Progenitor cell of endocrine pancreas (in vitro differentiated cells): ENCODE results near the gene RBM26. TPM values are rescaled to one million over a fixed set of nuclear protein-coding genes. Genes with fewer than 3 reads are reported as not detected.

Experiments
- DNase-seq: peaks from one replicate; pipeline ENCODE4 v3.0.0; 2021; ENCODE audit warnings: low spot score; ENCODE audit not compliant: unreplicated experiment
- H3K27ac Mint-ChIP-seq: 2 replicates; pipeline ENCODE4 v1.8.0; 2021; ENCODE audit warnings: mild to moderate bottlenecking, moderate library complexity, mixed read lengths
- H3K27me3 Mint-ChIP-seq: 2 replicates; pipeline ENCODE4 v1.8.0; 2021; ENCODE audit warnings: mixed read lengths
- H3K36me3 Mint-ChIP-seq: 2 replicates; pipeline ENCODE4 v1.8.0; 2022; ENCODE audit warnings: mixed read lengths; ENCODE audit not compliant: insufficient read depth
- H3K4me1 Mint-ChIP-seq: 2 replicates; pipeline ENCODE4 v1.8.0; 2021; ENCODE audit warnings: low read depth, mixed read lengths
- H3K4me3 Mint-ChIP-seq: 2 replicates; pipeline ENCODE4 v1.8.0; 2021; ENCODE audit warnings: low read depth, mild to moderate bottlenecking, moderate library complexity, mixed read lengths
- H3K9me3 Mint-ChIP-seq: 2 replicates; pipeline ENCODE4 v1.8.0; 2021; ENCODE audit warnings: low read depth, mixed read lengths
- total RNA-seq: library from RNA; stranded (reverse); gene quantifications from 2 replicates; pipeline ENCODE4 v1.2.1, GENCODE V29; 2021
- TF ChIP-seq, protein P1 (sequence below): fragments of 200-600 bp; sonication (generic); IDR thresholded peaks from one replicate; pipeline ENCODE4 v1.5.0; 2021; ENCODE audit warnings: antibody characterized with exemption, mild to moderate bottlenecking; ENCODE audit not compliant: unreplicated experiment

RBM26 gene
- total RNA-seq, 1 donor from 2014 or later = 81.2 TPM

DNA sequence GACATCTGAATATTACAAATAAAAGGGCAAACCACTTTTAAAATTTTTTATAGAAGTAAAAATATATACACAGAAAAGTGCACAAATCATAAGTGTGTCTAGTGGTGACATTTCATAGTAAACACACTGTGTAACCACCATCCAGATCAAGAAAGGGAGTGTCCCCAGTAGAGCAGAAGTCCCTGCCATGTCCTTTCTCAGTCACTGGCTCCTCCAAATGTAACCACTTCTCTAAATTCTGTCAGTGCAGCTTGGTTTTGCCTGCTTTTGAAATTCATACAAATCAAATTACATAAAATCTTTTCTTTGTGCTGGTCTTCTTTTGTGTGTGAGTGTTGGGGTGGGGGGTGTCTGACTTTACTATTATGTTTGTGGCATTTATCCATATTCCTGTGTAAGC lies 116.5 kb downstream of the RBM26 start:
- TF ChIP-seq, protein P1, sequence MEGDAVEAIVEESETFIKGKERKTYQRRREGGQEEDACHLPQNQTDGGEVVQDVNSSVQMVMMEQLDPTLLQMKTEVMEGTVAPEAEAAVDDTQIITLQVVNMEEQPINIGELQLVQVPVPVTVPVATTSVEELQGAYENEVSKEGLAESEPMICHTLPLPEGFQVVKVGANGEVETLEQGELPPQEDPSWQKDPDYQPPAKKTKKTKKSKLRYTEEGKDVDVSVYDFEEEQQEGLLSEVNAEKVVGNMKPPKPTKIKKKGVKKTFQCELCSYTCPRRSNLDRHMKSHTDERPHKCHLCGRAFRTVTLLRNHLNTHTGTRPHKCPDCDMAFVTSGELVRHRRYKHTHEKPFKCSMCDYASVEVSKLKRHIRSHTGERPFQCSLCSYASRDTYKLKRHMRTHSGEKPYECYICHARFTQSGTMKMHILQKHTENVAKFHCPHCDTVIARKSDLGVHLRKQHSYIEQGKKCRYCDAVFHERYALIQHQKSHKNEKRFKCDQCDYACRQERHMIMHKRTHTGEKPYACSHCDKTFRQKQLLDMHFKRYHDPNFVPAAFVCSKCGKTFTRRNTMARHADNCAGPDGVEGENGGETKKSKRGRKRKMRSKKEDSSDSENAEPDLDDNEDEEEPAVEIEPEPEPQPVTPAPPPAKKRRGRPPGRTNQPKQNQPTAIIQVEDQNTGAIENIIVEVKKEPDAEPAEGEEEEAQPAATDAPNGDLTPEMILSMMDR = no peak
- Mint-ChIP-seq H3K27ac (no peak overlapping the region), H3K9me3 (peaks cover 3% of the 10 kb centered on the region), H3K4me1 (peaks cover 6% of the 10 kb centered on the region), H3K27me3 (peaks cover 5% of the 10 kb centered on the region), H3K4me3 (no peak overlapping the region), H3K36me3 (no peaks in the 10 kb centered on the region)
- no peak for DNase-seq

DNA sequence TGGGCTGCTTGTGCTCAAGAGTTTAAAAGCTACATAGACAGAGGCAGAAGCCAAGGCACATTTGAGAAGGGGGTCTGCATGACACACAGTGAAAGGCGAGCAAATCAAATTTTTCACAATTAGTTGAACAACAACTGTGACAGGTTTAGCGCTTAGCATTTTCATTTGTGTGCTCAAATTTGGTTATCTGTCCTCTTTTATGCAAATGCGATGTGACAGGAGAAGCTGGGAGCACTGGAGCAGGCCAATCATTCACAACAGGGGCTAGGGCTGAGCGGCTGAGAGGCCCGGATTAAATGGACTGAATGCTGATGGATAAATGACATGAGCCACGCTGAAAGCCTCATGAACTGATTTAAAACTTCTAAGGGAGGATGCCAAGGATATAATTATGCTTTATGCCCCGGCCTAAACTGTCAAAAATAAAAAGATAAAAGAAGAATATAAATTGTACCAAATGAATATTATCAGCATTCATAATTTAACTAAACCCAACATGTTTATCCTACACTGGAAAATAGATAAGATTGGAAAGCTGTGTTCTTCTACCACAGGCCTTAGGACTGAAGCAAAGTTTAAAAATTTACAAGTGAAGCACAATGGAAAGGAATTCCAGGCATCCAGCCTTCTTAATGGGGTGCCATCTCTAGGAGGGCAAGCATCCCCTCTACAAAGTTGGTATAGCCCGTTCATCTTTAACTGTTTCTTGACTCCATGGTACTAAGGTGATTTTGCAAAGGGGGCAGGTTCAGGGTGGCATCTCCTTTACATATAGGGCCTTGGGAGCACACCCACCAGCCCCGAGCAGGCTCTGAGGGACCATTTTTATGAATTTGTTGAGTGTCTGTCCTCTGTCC lies 117.9 kb downstream of the RBM26 start:
- H3K27ac Mint-ChIP-seq = no peak overlapping the region
- peaks cover 6% of the 10 kb centered on the region for H3K4me1 Mint-ChIP-seq
- no peak overlapping the region for H3K4me3 Mint-ChIP-seq
- peaks cover 3% of the 10 kb centered on the region for H3K9me3 Mint-ChIP-seq
- peaks cover 5% of the 10 kb centered on the region for H3K27me3 Mint-ChIP-seq
- no peak for DNase-seq
- no peaks in the 10 kb centered on the region for H3K36me3 Mint-ChIP-seq
- TF ChIP-seq, protein P1 = no peak

DNA sequence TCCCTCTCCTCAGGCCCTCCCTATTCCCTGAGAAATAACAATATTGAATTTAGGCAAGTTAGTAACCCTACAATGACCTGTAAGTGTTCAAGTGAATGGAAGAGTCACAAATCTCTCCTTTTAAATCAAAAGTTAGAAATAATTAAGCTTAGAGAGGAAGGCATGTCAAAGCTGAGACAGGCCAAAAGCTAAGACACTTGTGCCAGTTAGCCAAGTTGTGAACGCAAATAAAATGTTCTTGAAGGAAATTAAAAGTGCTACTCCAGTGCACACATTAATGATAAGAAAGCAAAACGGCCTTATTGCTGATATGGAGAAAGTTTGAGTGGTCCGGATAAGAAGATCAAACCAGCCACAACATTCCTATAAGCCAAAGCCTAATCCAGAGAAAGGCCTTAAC lies 120.9 kb downstream of the RBM26 start:
- TF ChIP-seq, protein P1 = no peak
- no peak for DNase-seq
- Mint-ChIP-seq H3K4me3 (no peak overlapping the region), H3K27ac (no peak overlapping the region), H3K27me3 (peaks cover 2% of the 10 kb centered on the region), H3K36me3 (no peaks in the 10 kb centered on the region), H3K9me3 (peaks cover 3% of the 10 kb centered on the region), H3K4me1 (peaks cover 6% of the 10 kb centered on the region)

DNA sequence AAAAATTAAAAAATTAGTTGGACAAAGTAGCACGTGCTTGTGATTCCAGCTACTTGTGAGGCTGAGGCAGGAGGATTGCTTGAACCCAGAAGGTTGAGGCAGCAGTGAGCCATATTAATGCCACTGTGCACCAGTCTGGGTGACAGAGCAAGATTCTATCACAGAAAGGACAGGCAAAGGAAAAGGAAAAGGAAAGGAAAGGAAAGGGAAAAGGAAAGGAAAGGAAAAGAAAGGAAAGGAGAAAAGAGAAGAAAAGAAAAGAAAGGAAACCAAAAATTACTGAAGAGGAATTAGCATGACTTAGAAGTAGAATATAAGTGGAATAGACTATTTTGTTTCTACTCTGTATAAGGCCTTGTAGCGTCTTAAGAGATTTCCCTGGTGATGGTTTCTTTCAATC lies 122.3 kb downstream of the RBM26 start:
- Mint-ChIP-seq H3K27me3 (peaks cover 2% of the 10 kb centered on the region), H3K4me1 (peaks cover 6% of the 10 kb centered on the region), H3K9me3 (peaks cover 3% of the 10 kb centered on the region), H3K36me3 (no peaks in the 10 kb centered on the region), H3K27ac (no peak overlapping the region), H3K4me3 (no peak overlapping the region)
- TF ChIP-seq, protein P1 = no peak
- no peak for DNase-seq

DNA sequence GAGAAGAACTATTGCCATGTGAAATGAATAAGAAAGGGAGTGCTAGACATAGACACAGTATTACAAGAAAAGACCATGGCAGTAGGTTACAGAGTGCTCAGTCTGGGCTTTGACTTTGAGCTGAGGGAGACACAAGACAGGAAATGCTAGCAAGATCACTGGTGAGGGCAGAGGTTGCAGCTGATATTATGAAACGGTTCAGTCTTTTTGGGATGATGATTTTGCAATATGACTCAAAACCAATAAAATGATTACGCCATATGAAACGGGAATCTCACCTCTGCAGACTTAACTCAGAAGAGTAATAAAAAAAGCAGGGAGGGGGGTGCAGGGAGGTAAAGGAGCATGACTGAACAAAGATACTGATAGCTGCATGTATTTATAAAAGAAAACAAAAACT lies 123.1 kb downstream of the RBM26 start:
- DNase-seq = no peak
- TF ChIP-seq, protein P1 = no peak
- Mint-ChIP-seq H3K9me3 (peaks cover 3% of the 10 kb centered on the region), H3K27ac (no peak overlapping the region), H3K4me1 (peaks cover 3% of the 10 kb centered on the region), H3K27me3 (peaks cover 2% of the 10 kb centered on the region), H3K36me3 (no peaks in the 10 kb centered on the region), H3K4me3 (no peak overlapping the region)
